Measurements from ENCODE around the gene SP7.

- no peak for TF ChIP-seq POLR2AphosphoS5 (IDR thresholded peaks at IDR 0.05)
- TF ChIP-seq, protein P1, sequence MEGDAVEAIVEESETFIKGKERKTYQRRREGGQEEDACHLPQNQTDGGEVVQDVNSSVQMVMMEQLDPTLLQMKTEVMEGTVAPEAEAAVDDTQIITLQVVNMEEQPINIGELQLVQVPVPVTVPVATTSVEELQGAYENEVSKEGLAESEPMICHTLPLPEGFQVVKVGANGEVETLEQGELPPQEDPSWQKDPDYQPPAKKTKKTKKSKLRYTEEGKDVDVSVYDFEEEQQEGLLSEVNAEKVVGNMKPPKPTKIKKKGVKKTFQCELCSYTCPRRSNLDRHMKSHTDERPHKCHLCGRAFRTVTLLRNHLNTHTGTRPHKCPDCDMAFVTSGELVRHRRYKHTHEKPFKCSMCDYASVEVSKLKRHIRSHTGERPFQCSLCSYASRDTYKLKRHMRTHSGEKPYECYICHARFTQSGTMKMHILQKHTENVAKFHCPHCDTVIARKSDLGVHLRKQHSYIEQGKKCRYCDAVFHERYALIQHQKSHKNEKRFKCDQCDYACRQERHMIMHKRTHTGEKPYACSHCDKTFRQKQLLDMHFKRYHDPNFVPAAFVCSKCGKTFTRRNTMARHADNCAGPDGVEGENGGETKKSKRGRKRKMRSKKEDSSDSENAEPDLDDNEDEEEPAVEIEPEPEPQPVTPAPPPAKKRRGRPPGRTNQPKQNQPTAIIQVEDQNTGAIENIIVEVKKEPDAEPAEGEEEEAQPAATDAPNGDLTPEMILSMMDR (IDR thresholded peaks at IDR 0.05), result no peak
These were observed 1.3 kb downstream of the SP7 start for GRCh38 chr12:53334822-53335221.

All from breast epithelium (tissue), 3 donors.